Lower leg skin (tissue), 4 donors: Measurements from ENCODE around the gene GSX1. TPM values are rescaled to one million over a fixed set of nuclear protein-coding genes. Genes with fewer than 3 reads are reported as not detected.

Experiments
- DNase-seq, 2 donors: peaks; one replicate each; pipeline ENCODE4 v3.0.0-alpha.2; 2019; ENCODE audit warnings: low spot score in 2 of 2
- H3K4me3 ChIP-seq: fragments of 200-600 bp; sonication (generic); 2 replicates; pipeline ENCODE4 v1.5.1; 2017; ENCODE audit warnings: mild to moderate bottlenecking, low read depth; ENCODE audit not compliant: poor library complexity, severe bottlenecking
- CTCF ChIP-seq, 3 donors: fragments of 450-650 bp; IDR thresholded peaks; one replicate each; pipeline ENCODE4 v1.5.1; 2016; ENCODE audit warnings: antibody characterized with exemption in 3 of 3, mild to moderate bottlenecking in 3 of 3, moderate library complexity in 2 of 3
- POLR2A ChIP-seq, 2 donors: fragments of 450-650 bp; IDR thresholded peaks; one replicate each; pipeline ENCODE4 v1.6.1; 2016 to 2017; ENCODE audit warnings: antibody characterized with exemption in 2 of 2, mild to moderate bottlenecking in 1 of 2, moderate library complexity in 1 of 2
- WGBS, 2 donors: methylation state at CpG; one replicate each; pipeline ENCODE4 v1.1.5; 2018; 5-methylcytosine and 5-hydroxymethylcytosine counted together
- intact Hi-C: fragments of 100-400 bp; cut with DNase I; formaldehyde crosslinking; loops from one replicate; pipeline ENCODE4 v1.15.0; 2023; ENCODE audit warnings: low total_unique reads
- total RNA-seq, 4 donors: library from RNA; depleted of rRNA; stranded (reverse); fragments of >200 nt; gene quantifications; one replicate each; pipeline ENCODE4 v1.1.0, GENCODE V29; 2016

GSX1 gene
- total RNA-seq, 4 donors from 2014 or later, result not detected

GRCh38 chr13:27791146-27791900, 960 bp upstream of the GSX1 start:
- TF ChIP-seq POLR2A (IDR thresholded peaks at IDR 0.05) (no peak), CTCF (IDR thresholded peaks at IDR 0.05) (no peak)
- peak in 1 of 2 donors; percentile 80 for DNase-seq
- 4 to 7% methylated on average over 36 of the region's 36 CpGs for WGBS, 2 donors
- intact Hi-C loops, result no loop called here
- no peak overlapping the region for H3K4me3 ChIP-seq

DNA sequence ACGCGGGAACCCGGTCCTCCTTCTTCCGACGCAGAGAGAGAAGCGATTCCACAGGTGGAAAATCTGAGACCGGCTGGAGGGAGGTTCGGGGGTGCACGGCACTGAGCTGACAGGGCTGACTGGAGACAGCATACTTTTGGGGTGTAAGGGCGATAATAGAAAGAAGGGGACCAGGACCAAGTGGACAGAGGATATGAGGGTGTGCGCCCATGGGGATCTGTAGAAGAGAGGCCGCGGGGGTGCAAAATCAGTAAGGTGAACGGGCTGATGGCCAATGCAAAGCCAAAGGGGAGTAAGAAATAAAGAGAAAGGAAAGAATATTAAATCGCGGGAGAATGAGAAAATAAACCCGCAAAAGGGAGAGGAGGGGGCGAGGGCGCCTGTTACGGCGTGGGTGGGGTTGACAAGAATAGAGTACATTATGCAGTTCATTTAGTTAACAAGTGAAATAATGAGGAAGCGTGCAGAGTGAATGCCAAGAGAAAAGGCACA, 336 bp upstream of the GSX1 start:
- intact Hi-C loops, result no loop called here
- no peak overlapping the region for H3K4me3 ChIP-seq
- 9 to 12% methylated on average over 22 of the region's 22 CpGs for WGBS, 2 donors
- DNase-seq, result peak in 1 of 2 donors; percentile 50
- TF ChIP-seq POLR2A (IDR thresholded peaks at IDR 0.05) (no peak), CTCF (IDR thresholded peaks at IDR 0.05) (no peak)

DNA sequence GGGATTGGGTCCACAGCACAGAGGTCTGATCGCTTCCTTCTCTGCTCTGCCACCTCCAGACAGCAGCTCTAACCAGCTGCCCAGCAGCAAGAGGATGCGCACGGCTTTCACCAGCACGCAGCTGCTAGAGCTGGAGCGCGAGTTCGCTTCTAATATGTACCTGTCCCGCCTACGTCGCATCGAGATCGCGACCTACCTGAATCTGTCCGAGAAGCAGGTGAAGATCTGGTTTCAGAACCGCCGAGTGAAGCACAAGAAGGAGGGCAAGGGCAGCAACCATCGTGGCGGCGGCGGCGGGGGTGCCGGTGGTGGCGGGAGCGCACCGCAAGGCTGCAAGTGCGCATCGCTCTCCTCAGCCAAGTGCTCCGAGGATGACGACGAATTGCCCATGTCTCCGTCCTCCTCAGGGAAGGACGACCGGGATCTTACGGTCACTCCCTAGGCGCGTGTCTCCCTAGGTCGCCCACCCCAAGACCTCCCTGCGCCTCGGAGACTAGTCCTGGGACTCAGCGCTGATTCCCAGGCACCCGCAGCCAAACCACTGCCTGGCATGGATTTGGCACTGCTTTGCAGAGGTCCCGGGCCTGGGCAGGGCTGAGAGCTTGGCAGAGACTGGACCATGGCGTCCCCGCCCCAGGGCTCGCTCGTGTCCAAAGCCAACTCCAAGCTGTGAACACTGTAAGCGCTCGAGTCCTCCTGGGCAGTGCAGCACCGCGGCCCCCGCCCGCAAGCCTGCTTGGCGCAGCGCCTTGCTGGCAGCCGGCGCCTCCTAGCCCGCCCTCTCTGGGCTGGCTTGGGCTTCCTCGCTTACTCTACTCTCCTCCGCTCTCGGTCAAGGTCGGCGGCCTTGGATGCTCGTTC, 1.5 kb downstream of the GSX1 start:
- intact Hi-C loops, result no loop called here
- 4% methylated on average over 50 to 63 of the region's 63 CpGs for WGBS, 2 donors
- TF ChIP-seq CTCF (IDR thresholded peaks at IDR 0.05) (no peak), POLR2A (IDR thresholded peaks at IDR 0.05) (no peak)
- no peak overlapping the region for H3K4me3 ChIP-seq
- no peak for DNase-seq

DNA sequence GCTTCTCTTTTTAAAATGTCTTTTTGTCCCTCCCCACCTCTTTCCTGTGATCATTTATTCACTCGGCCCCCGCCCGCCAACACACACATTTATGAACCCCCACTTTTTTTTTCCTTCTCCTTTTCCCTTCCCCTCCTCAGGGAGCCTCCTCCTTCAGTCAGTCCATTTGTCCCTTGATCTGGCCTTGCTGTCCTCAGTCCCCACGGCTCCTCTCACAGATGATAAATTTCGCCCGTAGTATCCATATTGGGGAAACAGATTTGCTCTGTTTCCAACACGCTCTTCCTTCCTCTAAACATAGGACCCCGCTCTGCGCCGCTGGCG, 2.0 kb downstream of the GSX1 start:
- H3K4me3 ChIP-seq, result no peak overlapping the region
- DNase-seq, result no peak
- intact Hi-C loops, result no loop called here
- WGBS, 2 donors, result 6 to 7% methylated on average over 11 of the region's 11 CpGs
- TF ChIP-seq POLR2A (IDR thresholded peaks at IDR 0.05) (no peak), CTCF (IDR thresholded peaks at IDR 0.05) (no peak)

- 3 to 4% methylated on average over 41 to 44 of the region's 44 CpGs for WGBS, 2 donors
- no peak overlapping the region for H3K4me3 ChIP-seq
- intact Hi-C loops, result no loop called here
- no peak for TF ChIP-seq POLR2A (IDR thresholded peaks at IDR 0.05)
- TF ChIP-seq CTCF (IDR thresholded peaks at IDR 0.05), result no peak
- DNase-seq, result no peak
These were observed 2.8 kb downstream of the GSX1 start for GRCh38 chr13:27794921-27795717.
